ENCODE data around the gene CDK13. TPM values are rescaled to one million over a fixed set of nuclear protein-coding genes. Genes with fewer than 3 reads are reported as not detected.

The CDK13 gene
- total and polyA plus RNA-seq, 9 of the 15 experiments (the other 6 are each of a cell fraction or from before 2014, with no cell fraction given), result 9.8 to 46.1 (median 32.4) TPM

DNA sequence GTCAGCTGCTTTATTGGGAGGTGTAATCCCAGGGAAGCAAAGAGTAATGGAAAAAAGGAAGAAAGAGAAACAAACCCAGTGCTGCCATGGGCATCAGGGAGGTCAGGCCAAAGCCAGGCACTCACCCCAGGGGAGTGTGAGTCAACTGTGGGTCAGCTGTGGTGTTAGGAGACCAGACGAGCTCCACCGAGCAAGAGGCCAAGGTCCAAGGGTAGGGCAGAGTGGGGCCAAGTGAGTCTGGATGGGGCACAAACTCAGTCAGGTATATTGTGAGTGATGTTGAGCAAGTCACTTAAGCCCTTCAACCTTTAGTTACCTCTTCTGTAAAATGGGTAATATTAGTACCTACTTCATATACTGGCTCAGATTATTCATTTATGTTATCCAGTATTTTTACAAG, 30.4 kb upstream of the CDK13 start:
- no peaks in the 10 kb centered on the region for H3K79me2 ChIP-seq (ENCODE audit: control insufficient read depth, insufficient read depth, low read length)
- H3K9ac ChIP-seq (ENCODE audit: insufficient read depth in 1 of 2, low read depth in 2 of 2, low read length in 2 of 2), result no peak overlapping the region
- ATAC-seq (no peak), FAIRE-seq (no peak), DNase-seq (ENCODE audit: extremely low read depth in 1 of 4, low spot score in 3 of 4) (no peak)
- TF ChIP-seq HMG20A (CRISPR knock-in tag; conservative IDR thresholded peaks at IDR 0.05), result no peak
- no peaks in the 10 kb centered on the region for H3K36me3 ChIP-seq (ENCODE audit: control insufficient read depth, insufficient read depth, low read length)
- in situ Hi-C loops (cut with MboI), result no loop called here
- no peaks in the 10 kb centered on the region for H3K9me3 ChIP-seq (replicated peaks; ENCODE audit: control insufficient read depth, insufficient read depth, low read depth, low read length)
- ChIA-PET POLR2A (interaction anchor here (1.1 kb wide), 1 partner anchor 9 kb away, joined by 3 read pairs; no protein-coding TSS in a partner anchor), CTCF (ENCODE audit: low intra/inter-chr PET ratio) (no interaction called here)
- peaks cover 18 to 21% of the 10 kb centered on the region in 2 experiments for H3K27me3 ChIP-seq (ENCODE audit: control insufficient read depth in 2 of 2, insufficient read depth in 2 of 2, low read length in 2 of 2)
- H4K20me1 ChIP-seq (replicated peaks; ENCODE audit: control insufficient read depth, insufficient read depth, low read length), result no peaks in the 10 kb centered on the region; the same call in 1 of the 2 replicates
- no peaks in the 10 kb centered on the region; a peak in 1 of 5 replicates for H3K4me1 ChIP-seq (replicated peaks in 1 of 2; ENCODE audit: control insufficient read depth in 2 of 2, insufficient read depth in 2 of 2, low read length in 2 of 2)
- H3K27ac ChIP-seq (ENCODE audit: extremely low read depth, low read depth, low read length), result no peak overlapping the region
- no peak overlapping the region for H3K4me2 ChIP-seq (ENCODE audit: insufficient read depth, low read length)
- H3K4me3 ChIP-seq, result no peak overlapping the region
- no peak overlapping the region for H2AFZ ChIP-seq (ENCODE audit: low read depth, low read length)
- intact Hi-C loops (cut with micrococcal nuclease), result no loop called here
- BruUV-seq (replicated peaks), result no TSS peak
- 19% methylated on average over 2 of the region's 2 CpGs for WGBS (ENCODE audit: insufficient coverage, low coverage, missing lambda C conversion rate)
- no peaks in the 10 kb centered on the region for H3K9me1 ChIP-seq (ENCODE audit: control insufficient read depth, insufficient read depth, low read length)

DNA sequence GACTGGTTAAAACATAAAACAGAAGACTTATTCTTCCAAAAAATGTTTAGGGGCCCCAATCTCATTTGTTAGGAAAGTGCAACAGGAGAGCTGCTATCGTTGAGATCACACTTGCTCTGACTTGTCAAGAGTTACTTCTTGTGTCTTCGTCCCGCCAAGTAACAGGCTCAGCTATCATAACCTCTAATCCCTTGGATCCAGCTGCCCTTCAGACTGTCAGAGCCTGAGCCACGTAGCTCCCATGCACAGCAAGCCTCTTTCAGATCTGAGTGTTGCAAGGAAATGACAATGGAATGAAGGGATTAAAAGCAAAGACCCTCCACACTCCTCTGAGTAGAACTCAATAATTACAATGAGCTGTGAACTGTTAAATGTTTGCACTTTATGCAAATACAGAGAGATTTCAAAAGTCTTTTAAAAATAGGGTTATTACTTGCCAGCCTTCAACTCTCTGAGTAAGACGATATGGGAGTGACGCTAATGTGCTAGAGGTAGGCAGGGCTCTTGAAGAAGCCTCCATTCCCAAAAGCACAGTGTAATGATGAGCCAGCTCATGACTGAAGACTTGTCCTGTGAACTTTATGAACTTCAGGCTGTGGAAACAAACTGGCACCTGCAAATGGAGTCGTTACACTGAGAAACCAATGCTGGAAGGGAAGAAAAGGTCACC, 28.4 kb upstream of the CDK13 start:
- Histone ChIP-seq H3K4me3 (no peak overlapping the region), H3K36me3 (ENCODE audit: control insufficient read depth, insufficient read depth, low read length) (no peaks in the 10 kb centered on the region), H3K4me1 (replicated peaks in 1 of 2; ENCODE audit: control insufficient read depth in 2 of 2, insufficient read depth in 2 of 2, low read length in 2 of 2) (no peaks in the 10 kb centered on the region; a peak in 1 of 5 replicates), H3K4me2 (ENCODE audit: insufficient read depth, low read length) (no peak overlapping the region), H3K27ac (ENCODE audit: extremely low read depth, low read depth, low read length) (no peak overlapping the region), H3K27me3 (ENCODE audit: control insufficient read depth in 2 of 2, insufficient read depth in 2 of 2, low read length in 2 of 2) (peaks cover 14 to 21% of the 10 kb centered on the region in 2 experiments), H3K79me2 (ENCODE audit: control insufficient read depth, insufficient read depth, low read length) (no peaks in the 10 kb centered on the region), H3K9me3 (replicated peaks; ENCODE audit: control insufficient read depth, insufficient read depth, low read depth, low read length) (no peaks in the 10 kb centered on the region), H2AFZ (ENCODE audit: low read depth, low read length) (no peak overlapping the region), H3K9me1 (ENCODE audit: control insufficient read depth, insufficient read depth, low read length) (no peaks in the 10 kb centered on the region), H4K20me1 (replicated peaks; ENCODE audit: control insufficient read depth, insufficient read depth, low read length) (no peaks in the 10 kb centered on the region; the same call in 1 of the 2 replicates), H3K9ac (ENCODE audit: insufficient read depth in 1 of 2, low read depth in 2 of 2, low read length in 2 of 2) (no peak overlapping the region)
- ATAC-seq (peak; percentile 67), FAIRE-seq (no peak), DNase-seq (ENCODE audit: extremely low read depth in 1 of 4, low spot score in 3 of 4) (peak in 2 of 4 experiments; percentile 12 to 25)
- in situ Hi-C loops (cut with MboI), result no loop called here
- WGBS (ENCODE audit: insufficient coverage, low coverage, missing lambda C conversion rate), result 3% methylated on average over 7 of the region's 7 CpGs
- CTCF ChIA-PET (ENCODE audit: low intra/inter-chr PET ratio), result no interaction called here
- BruUV-seq (replicated peaks), result no TSS peak
- intact Hi-C loops (cut with micrococcal nuclease), result no loop called here
- POLR2A ChIA-PET, result interaction anchor here (0.6 to 0.8 kb wide), 2 partner anchors 29 to 831 kb away, joined by 3 read pairs; no protein-coding TSS in a partner anchor
- TF ChIP-seq HIVEP1 (CRISPR knock-in tag; IDR thresholded peaks at IDR 0.05) (no peak), ZNF668 (CRISPR knock-in tag; IDR thresholded peaks at IDR 0.05) (no peak), ZFP36 (IDR thresholded peaks at IDR 0.05; ENCODE audit: low read depth, low read length, partially characterized antibody) (no peak), HLTF (IDR thresholded peaks at IDR 0.05) (no peak)
- TF ChIP-seq, protein P1, sequence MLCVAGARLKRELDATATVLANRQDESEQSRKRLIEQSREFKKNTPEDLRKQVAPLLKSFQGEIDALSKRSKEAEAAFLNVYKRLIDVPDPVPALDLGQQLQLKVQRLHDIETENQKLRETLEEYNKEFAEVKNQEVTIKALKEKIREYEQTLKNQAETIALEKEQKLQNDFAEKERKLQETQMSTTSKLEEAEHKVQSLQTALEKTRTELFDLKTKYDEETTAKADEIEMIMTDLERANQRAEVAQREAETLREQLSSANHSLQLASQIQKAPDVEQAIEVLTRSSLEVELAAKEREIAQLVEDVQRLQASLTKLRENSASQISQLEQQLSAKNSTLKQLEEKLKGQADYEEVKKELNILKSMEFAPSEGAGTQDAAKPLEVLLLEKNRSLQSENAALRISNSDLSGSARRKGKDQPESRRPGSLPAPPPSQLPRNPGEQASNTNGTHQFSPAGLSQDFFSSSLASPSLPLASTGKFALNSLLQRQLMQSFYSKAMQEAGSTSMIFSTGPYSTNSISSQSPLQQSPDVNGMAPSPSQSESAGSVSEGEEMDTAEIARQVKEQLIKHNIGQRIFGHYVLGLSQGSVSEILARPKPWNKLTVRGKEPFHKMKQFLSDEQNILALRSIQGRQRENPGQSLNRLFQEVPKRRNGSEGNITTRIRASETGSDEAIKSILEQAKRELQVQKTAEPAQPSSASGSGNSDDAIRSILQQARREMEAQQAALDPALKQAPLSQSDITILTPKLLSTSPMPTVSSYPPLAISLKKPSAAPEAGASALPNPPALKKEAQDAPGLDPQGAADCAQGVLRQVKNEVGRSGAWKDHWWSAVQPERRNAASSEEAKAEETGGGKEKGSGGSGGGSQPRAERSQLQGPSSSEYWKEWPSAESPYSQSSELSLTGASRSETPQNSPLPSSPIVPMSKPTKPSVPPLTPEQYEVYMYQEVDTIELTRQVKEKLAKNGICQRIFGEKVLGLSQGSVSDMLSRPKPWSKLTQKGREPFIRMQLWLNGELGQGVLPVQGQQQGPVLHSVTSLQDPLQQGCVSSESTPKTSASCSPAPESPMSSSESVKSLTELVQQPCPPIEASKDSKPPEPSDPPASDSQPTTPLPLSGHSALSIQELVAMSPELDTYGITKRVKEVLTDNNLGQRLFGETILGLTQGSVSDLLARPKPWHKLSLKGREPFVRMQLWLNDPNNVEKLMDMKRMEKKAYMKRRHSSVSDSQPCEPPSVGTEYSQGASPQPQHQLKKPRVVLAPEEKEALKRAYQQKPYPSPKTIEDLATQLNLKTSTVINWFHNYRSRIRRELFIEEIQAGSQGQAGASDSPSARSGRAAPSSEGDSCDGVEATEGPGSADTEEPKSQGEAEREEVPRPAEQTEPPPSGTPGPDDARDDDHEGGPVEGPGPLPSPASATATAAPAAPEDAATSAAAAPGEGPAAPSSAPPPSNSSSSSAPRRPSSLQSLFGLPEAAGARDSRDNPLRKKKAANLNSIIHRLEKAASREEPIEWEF (CRISPR knock-in tag; IDR thresholded peaks at IDR 0.05), result no peak
- TF ChIP-seq, protein P2, sequence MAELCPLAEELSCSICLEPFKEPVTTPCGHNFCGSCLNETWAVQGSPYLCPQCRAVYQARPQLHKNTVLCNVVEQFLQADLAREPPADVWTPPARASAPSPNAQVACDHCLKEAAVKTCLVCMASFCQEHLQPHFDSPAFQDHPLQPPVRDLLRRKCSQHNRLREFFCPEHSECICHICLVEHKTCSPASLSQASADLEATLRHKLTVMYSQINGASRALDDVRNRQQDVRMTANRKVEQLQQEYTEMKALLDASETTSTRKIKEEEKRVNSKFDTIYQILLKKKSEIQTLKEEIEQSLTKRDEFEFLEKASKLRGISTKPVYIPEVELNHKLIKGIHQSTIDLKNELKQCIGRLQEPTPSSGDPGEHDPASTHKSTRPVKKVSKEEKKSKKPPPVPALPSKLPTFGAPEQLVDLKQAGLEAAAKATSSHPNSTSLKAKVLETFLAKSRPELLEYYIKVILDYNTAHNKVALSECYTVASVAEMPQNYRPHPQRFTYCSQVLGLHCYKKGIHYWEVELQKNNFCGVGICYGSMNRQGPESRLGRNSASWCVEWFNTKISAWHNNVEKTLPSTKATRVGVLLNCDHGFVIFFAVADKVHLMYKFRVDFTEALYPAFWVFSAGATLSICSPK (IDR thresholded peaks at IDR 0.05; ENCODE audit: borderline replicate concordance), result no peak
